NCI-H2196 (cell line): ENCODE measurements around the gene SIMC1.
"Not testable (repeated sequence)": the region's sequence is repeated elsewhere in the genome, so short reads cannot be mapped to it uniquely, and the experiment has no call there.

Experiments used
- DNase-seq: peaks from one replicate; lab custom pipeline; 2025; ENCODE audit not compliant: unreplicated experiment; lab: John Stamatoyannopoulos, UW

The SIMC1 gene

GRCh38 chr5:176214466-176215021 lies 23.7 kb upstream of the SIMC1 start:
- not testable (repeated sequence) for DNase-seq

GRCh38 chr5:176216393-176216916 lies 21.8 kb upstream of the SIMC1 start:
- peak; percentile 82 for DNase-seq

GRCh38 chr5:176217188-176217729 lies 21.0 kb upstream of the SIMC1 start:
- DNase-seq, result not testable (repeated sequence)

GRCh38 chr5:176217764-176218163 lies 20.5 kb upstream of the SIMC1 start:
- DNase-seq, result not testable (repeated sequence)

DNA sequence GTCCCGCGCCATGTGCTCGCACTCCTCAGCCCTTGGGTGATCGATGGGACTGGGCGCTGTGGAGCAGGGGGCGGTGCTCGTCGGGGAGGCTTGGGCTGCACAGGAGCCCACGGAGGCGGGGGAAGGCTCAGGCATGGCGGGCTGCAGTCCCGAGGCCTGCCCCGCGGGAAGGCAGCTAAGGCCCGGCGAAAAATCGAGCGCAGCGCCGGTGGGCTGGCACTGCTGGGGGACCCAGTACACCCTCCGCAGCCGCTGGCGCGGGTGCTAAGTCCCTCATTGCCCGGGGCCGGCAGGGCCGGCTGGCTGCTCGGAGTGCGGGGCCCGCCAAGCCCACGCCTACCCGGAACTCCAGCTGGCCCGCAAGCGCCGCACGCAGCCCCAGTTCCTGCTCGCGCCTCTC lies 16.2 kb upstream of the SIMC1 start:
- not testable (repeated sequence) for DNase-seq

DNA sequence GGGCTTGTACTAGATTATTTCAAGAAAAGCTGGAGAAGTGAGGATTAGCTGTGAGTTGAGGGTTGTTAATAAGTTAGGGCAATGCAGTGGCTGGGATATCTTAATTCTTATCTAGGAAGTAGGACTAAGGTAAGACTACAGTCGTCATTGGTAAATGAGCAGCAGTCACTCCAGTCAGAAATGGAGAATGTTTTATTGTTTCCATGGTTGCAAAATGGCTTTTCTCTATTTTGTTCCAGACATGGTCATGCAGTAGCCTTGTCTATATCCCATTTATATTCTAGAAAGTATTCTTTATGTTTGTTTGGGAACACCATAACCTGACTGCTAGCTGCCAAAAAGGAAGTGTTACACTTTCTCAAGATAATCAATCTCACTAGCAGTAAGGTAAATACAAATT lies 9.9 kb upstream of the SIMC1 start:
- not testable (repeated sequence) for DNase-seq

GRCh38 chr5:176233253-176233652 lies 5.0 kb upstream of the SIMC1 start:
- not testable (repeated sequence) for DNase-seq

- peak; percentile 39 for DNase-seq
Measured at GRCh38 chr5:176235155-176235554, 3.1 kb upstream of the SIMC1 start.

GRCh38 chr5:176238645-176239283 lies 540 bp downstream of the SIMC1 start:
- not testable (repeated sequence) for DNase-seq

GRCh38 chr5:176239304-176239703 lies 1.1 kb downstream of the SIMC1 start:
- not testable (repeated sequence) for DNase-seq

DNA sequence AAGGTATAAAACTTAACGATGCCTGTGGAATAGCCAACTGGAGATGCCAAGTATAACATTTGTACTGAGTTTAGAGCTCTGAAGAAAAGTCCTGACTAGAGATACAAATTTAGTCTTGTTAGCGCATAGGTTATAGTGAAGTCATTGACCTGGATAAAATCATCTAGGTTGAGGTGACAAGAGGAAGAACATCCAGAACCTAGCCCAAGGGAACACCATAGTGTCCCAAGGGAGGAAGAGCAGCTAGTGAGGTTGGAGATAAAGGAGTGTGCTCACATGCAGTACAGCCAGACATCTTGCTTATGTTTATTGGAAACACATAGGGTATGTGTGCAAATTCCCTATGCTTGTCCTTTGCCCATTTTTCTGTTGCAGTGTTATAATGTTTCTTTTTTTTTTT lies 6.1 kb downstream of the SIMC1 start:
- DNase-seq, result not testable (repeated sequence)

GRCh38 chr5:176245074-176245473 lies 6.8 kb downstream of the SIMC1 start:
- DNase-seq, result not testable (repeated sequence)

- DNase-seq, result not testable (repeated sequence)
Measured at GRCh38 chr5:176245489-176245888, 7.3 kb downstream of the SIMC1 start.

GRCh38 chr5:176250691-176251090 lies 12.5 kb downstream of the SIMC1 start:
- DNase-seq, result not testable (repeated sequence)

DNA sequence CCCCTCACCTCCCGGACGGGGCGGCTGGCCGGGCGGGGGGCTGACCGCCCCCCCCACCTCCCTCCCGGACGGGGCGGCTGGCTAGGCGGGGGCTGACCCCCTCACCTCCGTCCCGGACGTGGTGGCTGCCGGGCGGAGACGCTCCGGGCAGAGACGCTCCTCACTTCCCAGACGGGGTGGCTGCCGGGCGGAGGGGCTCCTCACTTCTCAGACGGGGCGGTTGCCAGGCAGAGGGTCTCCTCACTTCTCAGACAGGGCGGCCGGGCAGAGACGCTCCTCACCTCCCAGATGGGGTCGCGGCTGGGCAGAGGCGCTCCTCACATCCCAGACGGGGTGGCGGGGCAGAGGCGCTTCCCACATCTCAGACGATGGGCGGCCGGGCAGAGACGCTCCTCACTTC lies 13.9 kb downstream of the SIMC1 start:
- DNase-seq, result not testable (repeated sequence)

GRCh38 chr5:176253370-176254065 lies 15.3 kb downstream of the SIMC1 start:
- DNase-seq, result not testable (repeated sequence)

DNA sequence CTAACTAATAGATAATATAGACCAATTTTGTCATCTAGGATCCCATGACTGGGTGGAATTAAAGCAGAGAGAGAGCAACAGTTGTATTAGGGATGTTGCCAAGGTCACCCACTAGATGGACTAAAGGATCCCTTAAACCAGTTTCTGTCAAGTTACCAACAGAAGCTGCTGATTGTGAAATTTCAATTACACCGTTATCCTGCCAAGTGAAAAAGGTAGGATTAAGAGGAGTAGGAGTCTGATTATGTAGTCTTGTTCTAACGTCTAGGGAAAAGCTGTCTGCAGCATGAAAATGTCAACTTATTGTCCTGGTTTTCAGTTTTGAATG lies 15.8 kb downstream of the SIMC1 start:
- not testable (repeated sequence) for DNase-seq

DNA sequence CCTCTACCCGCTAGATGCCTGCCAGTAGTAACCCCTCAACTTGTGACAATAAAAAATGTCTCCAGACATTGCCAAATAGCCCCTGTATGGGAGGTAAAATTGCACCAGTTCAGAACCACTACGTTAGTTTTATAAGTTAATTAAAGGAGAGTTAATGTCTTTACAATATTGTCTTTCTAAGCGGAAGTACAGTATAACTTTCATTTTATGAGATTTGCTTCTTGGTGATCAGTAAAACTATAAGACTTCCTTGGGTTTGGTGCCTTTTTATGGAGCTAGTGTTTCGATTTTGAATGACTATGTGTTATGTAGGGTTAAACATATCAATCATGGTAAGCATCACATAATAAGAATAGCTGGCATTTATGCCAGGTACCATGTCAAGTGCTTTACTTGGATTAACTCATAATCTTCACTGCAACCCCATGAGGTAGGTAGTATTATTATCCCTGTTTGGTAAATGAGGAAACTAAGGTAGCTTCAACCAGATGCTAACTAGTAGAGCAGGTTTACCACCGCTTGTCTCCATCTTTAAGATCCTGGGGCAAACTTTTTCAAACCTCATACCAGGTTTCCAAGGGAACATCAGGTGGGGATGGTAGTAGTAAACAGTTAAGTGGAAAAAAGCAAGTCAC lies 19.8 kb downstream of the SIMC1 start:
- DNase-seq, result not testable (repeated sequence)

DNA sequence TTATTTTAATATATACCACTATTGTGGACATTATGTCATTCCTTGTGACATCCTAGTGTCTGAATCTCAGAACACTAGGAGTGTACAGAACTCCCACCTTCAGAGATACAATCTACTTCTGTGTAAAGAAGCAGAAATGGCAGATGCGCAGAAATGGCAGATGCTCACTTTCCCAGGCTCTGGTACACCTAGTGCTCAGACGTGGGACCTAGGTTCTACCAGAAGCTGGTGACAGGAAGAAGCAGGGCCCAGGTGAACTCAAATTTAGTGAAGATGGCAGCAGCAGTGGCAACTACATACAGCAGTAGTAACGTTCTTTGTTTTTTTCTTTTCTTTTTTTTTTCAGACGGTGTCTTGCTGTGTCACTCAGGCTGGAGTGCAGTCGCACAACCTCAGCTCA lies 22.5 kb downstream of the SIMC1 start:
- DNase-seq, result not testable (repeated sequence)

GRCh38 chr5:176266448-176266847 lies 28.2 kb downstream of the SIMC1 start:
- not testable (repeated sequence) for DNase-seq

DNA sequence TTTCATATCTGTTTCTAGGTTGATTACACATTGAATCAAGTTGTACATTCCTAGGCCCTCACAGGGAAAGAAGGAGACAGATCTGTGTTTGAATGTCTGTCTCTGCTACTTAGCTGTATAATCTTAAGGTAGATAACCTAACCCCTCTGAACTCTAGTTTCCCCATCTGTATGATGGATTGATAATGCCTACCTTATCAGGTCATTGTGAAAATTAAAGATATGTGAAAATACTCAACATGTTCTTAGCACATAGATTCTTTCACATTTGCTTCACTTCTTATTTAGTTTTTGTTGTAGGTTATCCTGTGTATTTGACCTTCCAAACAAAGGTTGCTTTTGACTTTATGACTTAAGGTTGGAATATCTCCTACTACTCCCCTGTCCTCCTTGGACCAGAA lies 50.8 kb downstream of the SIMC1 start:
- not testable (repeated sequence) for DNase-seq
